ENCODE measurements around the gene CALML6.

GRCh38 chr1:1941211-1941841 is 26.3 kb downstream of the CALML6 start:
- TF ChIP-seq CTCF (conservative IDR thresholded peaks at IDR 0.05; ENCODE audit: low read depth in 2 of 2): no peak
- TF ChIP-seq POLR2AphosphoS5 (IDR thresholded peaks at IDR 0.05; ENCODE audit: low read depth): no peak
- no peak for TF ChIP-seq EZH2 (IDR thresholded peaks at IDR 0.05; ENCODE audit: low read depth, unreplicated experiment)
- no peak for TF ChIP-seq ETS1 (IDR thresholded peaks at IDR 0.05)
- TF ChIP-seq EZH2phosphoT487 (IDR thresholded peaks at IDR 0.05; ENCODE audit: unreplicated experiment): no peak
- TF ChIP-seq REST (IDR thresholded peaks at IDR 0.05; ENCODE audit: unreplicated experiment): no peak
- no peak for TF ChIP-seq JUNB (IDR thresholded peaks at IDR 0.05; ENCODE audit: unreplicated experiment)
- no peak for TF ChIP-seq ZNF114 (CRISPR knock-in tag; IDR thresholded peaks at IDR 0.05)

Data from GM23338 (cell line).